GM18873 (cell line): ENCODE data around the gene UNC80.

Experiments
- ATAC-seq: cut with Tn5 transposase; IDR thresholded peaks from one replicate; pipeline ENCODE4 v1.9.1; 2021; ENCODE audit warnings: mild to moderate bottlenecking, moderate library complexity, moderate number of reproducible peaks; ENCODE audit not compliant: unreplicated experiment, low FRiP score

UNC80 gene

DNA sequence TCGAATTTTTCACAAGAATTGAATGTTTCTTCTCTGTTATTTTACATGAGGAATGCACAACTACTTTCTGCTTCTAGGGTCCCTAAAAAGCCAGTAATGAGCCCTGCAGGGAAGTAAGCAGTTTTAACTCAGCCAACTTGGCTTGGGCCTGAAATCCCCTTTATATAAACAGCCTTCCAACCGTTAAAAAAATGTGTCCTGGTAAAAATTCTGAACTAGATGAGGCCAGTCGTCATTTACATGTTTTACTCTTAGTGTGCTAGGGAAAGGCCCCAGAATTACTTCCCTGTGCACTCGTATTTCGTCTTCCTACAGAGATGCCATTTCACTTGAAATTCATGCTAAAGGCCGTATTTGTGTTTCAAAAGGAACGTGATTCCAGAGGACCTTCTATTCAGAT is 188.4 kb downstream of the UNC80 start:
- no peak for ATAC-seq

GRCh38 chr2:209960676-209961630 is 189.3 kb downstream of the UNC80 start:
- peak; percentile 88 for ATAC-seq

- ATAC-seq, result no peak
Measured at GRCh38 chr2:209965723-209966122, 194.1 kb downstream of the UNC80 start.

DNA sequence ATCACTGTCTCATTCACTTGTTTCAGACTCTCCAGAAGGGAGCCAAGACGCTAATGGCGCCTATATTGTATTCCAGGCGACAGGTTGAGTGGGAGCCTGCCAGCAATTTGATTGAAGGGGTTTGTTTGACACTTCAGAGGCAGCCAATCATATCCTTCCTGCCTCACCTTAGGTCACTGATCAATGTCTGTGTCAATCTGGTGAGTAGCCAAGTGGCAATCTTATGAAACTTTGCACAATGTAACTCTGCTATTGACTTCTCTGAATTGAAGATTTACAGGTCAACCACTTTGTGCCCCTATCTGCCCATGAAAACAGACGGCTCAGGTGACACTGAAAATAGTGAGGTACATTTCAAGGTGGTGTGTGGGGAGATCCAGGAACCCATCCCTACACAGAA is 198.1 kb downstream of the UNC80 start:
- ATAC-seq, result no peak

GRCh38 chr2:209970271-209970670 is 198.6 kb downstream of the UNC80 start:
- ATAC-seq, result no peak

DNA sequence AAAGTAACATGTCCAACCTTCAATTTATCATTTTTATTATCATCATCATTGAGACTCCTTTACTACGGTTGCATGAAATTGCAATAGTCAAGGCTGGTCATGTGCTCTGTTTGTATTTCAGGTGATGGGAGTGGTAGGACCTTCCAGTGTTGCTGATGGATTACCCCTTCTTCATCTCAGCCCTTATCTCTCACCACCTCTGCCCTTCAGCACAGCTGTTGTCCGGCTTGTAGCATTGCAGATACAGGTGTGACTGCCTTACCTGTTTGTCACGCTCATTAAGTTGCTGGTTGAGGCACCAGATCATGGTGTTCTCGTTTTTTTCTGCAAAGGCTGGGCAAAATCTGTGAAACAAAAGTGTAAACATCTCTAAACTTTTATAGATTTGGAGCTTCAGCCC is 199.1 kb downstream of the UNC80 start:
- no peak for ATAC-seq

DNA sequence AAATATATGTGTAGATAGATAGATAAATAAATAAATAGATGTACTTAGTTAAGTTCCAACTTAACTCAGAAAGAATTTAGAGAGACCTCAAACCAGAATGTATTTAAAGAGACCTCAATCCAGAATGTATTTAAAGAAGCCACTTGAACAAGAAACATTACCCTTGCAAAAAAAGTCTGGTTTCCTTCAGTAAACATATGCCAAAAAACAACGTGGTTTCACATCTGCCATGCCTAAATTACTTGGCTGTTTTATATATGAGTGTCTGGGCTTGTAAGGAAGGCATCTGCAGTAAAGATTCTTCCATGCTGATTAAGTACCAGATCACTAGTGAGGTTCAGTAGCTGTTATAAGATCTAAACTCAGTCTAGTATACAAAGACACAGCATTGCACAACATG is 201.7 kb downstream of the UNC80 start:
- ATAC-seq, result no peak

DNA sequence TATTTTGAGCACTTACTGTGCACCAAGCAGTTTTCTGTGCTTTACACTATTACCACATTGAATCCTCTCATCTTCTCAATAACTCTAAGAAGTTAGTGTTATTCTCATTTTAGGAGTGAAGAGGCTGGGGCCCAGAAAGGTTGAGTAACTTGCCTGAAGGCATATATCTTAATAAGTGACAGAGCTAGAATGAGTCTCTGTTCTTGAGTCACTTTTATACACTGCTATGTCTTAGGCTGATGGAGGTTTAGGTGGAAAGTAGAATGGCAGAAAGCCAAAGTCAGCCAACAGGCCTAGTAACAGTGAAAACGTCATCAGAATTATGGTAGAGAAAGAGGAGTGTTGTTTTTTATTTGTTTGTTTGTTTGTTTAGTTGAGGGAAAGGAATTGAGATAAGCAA is 202.9 kb downstream of the UNC80 start:
- ATAC-seq, result no peak

DNA sequence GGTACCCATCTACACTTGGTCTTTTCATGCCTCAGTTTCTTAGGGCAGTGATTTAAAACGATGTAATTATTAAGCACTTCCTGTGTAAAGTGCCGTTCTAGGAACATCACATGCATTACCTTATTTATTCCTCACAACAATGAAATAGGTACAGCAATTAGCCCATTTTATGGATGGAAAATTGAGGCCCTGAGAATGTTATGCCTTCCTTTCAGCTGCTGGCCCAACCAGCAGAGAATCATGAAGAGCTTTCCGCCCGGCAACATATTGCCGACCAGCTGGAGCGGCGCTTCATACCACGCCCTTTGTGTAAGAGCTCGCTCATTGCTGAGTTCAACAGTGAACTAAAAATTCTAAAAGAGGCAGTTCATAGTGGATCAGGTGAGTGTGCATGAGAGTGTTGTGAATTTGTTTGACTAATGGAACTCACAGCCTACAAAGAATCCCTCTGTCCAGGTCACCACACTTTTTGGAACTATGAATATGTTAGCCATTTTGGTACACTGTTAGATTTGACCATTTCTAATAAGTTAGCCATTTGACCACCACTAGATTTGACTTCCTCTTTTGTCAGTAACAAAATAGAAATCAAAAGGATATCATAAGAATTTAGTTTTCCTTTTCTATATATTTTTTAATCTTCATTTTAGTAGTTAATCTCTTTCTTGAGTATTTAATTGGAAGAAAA is 205.2 kb downstream of the UNC80 start:
- peak; percentile 82 for ATAC-seq

GRCh38 chr2:209977386-209978239 is 206.0 kb downstream of the UNC80 start:
- ATAC-seq, result peak; percentile 39

GRCh38 chr2:209984291-209984690 is 212.7 kb downstream of the UNC80 start:
- ATAC-seq, result no peak

DNA sequence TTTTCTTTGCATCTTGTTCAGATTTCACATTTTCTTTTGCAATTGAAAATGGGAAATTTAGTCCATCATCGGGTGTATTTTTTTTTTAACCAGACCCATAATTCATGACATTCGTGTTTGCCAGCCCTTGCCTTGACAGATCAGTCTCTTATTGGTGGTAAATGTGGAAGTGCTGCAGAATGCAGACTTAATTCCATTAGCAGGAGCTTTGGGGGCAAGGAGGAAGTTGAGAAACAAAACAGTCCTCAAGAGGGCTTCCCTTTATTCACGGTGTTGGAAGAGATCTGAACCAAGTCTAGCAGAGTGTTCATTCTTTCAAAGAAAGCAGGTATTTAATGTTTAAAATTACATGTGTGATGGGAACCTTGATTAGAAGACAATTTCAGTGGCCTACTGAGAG is 214.2 kb downstream of the UNC80 start:
- ATAC-seq, result no peak

DNA sequence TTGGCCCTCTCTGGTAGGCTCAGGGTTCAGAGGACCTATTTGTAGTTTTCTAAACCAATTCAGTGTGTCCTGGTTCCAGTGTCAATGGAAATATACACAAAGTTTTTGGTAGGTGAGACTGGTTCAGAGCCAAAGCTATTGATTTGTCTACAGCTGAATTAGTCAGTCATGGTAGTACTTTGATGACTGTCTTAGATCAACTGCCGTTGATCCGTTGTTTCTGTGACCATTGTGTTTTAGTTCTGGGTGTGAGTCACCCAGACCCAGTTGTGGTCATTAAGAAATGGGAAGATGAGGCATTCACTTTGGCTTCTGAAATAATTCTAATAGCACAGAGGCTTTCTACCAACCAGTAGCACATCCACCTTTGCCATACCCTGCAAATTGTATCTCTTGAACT is 214.8 kb downstream of the UNC80 start:
- no peak for ATAC-seq

GRCh38 chr2:209988010-209988409 is 216.4 kb downstream of the UNC80 start:
- ATAC-seq, result no peak

DNA sequence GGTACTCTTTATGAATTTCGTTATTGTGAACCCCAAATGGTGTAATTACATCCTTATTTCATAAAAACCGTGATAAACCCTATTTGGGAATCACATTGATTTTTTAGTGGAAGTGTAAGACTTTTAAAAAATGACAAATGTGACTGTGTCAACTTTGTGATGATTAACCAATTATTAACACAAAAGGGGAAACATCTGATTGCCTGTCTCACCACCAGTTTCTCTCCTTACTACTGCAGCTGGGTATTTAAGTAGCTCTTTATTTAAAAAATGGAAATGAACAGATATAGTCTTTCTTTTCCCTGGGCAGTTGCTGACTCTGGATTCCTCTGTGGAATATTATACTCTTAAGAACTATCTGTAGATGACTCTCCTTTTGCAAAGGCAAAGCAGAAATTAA is 219.2 kb downstream of the UNC80 start:
- no peak for ATAC-seq

GRCh38 chr2:209993968-209994367 is 222.3 kb downstream of the UNC80 start:
- ATAC-seq, result no peak

DNA sequence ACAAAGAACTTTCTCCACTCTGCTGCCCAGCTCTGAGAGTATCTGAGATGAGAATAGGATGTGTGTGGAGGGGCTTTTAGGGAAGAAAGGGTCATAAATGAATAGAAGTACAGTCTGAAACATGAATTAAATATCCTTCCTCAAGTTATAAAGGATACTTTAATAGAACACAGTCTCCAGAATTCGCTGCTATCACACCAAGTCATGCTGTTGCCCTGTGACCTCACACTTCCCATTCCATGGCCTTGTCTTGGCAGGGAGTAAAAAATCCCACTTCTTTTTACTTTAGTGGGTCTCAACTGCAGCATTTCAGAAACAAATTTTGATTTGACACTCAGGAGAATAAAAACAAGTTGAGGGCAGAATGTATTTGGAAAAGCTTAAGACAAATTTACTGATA is 227.0 kb downstream of the UNC80 start:
- ATAC-seq, result no peak

- no peak for ATAC-seq
Measured at GRCh38 chr2:210000464-210001324, 229.1 kb downstream of the UNC80 start.

GRCh38 chr2:210002158-210003157 is 230.8 kb downstream of the UNC80 start, which contains the start of gene RPE:
Gene RPE (plus strand): TSS chr2:210002638. CDS start chr2:210002662, 24 bp downstream.
- peak; percentile 99 for ATAC-seq
